H1 (cell line): ENCODE measurements around the gene FANCI. TPM values are rescaled to one million over a fixed set of nuclear protein-coding genes. Genes with fewer than 3 reads are reported as not detected.

Source experiments
- CTCF ChIA-PET: fragments of 300-600 bp; sonication (Branson Sonifier 250); formaldehyde crosslinking; loops from one replicate; lab custom pipeline; 2021; ENCODE audit not compliant: partially characterized antibody; lab: Charles Lee
- POLR2A ChIA-PET: fragments of 300-600 bp; sonication (Branson Sonifier 250); formaldehyde crosslinking; loops from one replicate; lab custom pipeline; 2021; ENCODE audit warnings: inconsistent platforms; ENCODE audit not compliant: partially characterized antibody; lab: Charles Lee
- DNase-seq, 2 experiments: peaks; one replicate each; pipeline versions ENCODE4 v3.0.0 to v3.0.0-alpha.2; 2010 to 2022; ENCODE audit warnings: low spot score in 2 of 2, low read depth in 1 of 2, mixed read lengths in 1 of 2
- FAIRE-seq: peaks from 2 replicates; lab custom pipeline; 2011; peaks lifted over from hg19 to GRCh38; lab: Jason Lieb, UNC
- H2AFZ ChIP-seq: 2 replicates; pipeline ENCODE4 v1.8.1; 2012; ENCODE audit warnings: low read length, inconsistent platforms
- H2AK5ac ChIP-seq: 2 replicates; pipeline ENCODE4 v1.6.1; 2013; ENCODE audit warnings: low read depth, low read length
- H2BK120ac ChIP-seq: replicated peaks from 2 replicates; pipeline ENCODE3; 2013; ENCODE audit warnings: low read depth, low read length, inconsistent platforms
- H2BK12ac ChIP-seq: 2 replicates; pipeline ENCODE4 v1.6.1; 2013; ENCODE audit warnings: low read depth, low read length
- H2BK15ac ChIP-seq: 2 replicates; pipeline ENCODE4 v1.6.1; 2013; ENCODE audit warnings: low read length
- H2BK20ac ChIP-seq: 2 replicates; pipeline ENCODE4 v1.6.1; 2013; ENCODE audit warnings: low read length
- H2BK5ac ChIP-seq: 2 replicates; pipeline ENCODE4 v1.6.1; 2013; ENCODE audit warnings: low read depth, low read length
- H3K14ac ChIP-seq: 2 replicates; pipeline ENCODE4 v1.6.1; 2013; ENCODE audit warnings: inconsistent platforms; ENCODE audit not compliant: insufficient read length
- H3K18ac ChIP-seq: 2 replicates; pipeline ENCODE4 v1.6.1; 2013; ENCODE audit warnings: low read length; ENCODE audit errors: extremely low read depth
- H3K23ac ChIP-seq: 2 replicates; pipeline ENCODE4 v1.6.1; 2013; ENCODE audit warnings: inconsistent platforms; ENCODE audit not compliant: insufficient read length
- H3K23me2 ChIP-seq: 2 replicates; pipeline ENCODE4 v1.6.1; 2013; ENCODE audit warnings: low read depth, low read length
- H3K27ac ChIP-seq: 2 replicates; pipeline ENCODE4 v1.6.1; 2011; ENCODE audit warnings: low read depth, low read length, inconsistent platforms
- H3K27me3 ChIP-seq, 4 experiments: replicated peaks in 1 of 4; 1 replicate in 1 of 4; 2 replicates in 3 of 4; pipeline versions ENCODE4 v1.6.1 to v1.8.1; 2011 to 2013; ENCODE audit warnings: low read length in 3 of 4, mild to moderate bottlenecking in 3 of 4, inconsistent platforms in 2 of 4, mixed read lengths in 2 of 4, moderate library complexity in 1 of 4; ENCODE audit not compliant: control insufficient read depth in 3 of 4, insufficient read depth in 3 of 4; ENCODE audit errors: extremely low read depth in 1 of 4
- H3K36me3 ChIP-seq, 4 experiments: 2 replicates each; pipeline versions ENCODE4 v1.6.1 to v1.8.1; 2011 to 2013; ENCODE audit warnings: mild to moderate bottlenecking in 4 of 4, low read length in 3 of 4, moderate library complexity in 2 of 4, control low read depth in 1 of 4, inconsistent platforms in 1 of 4; ENCODE audit not compliant: insufficient read depth in 4 of 4, control insufficient read depth in 2 of 4
- H3K4ac ChIP-seq: replicated peaks from 2 replicates; pipeline ENCODE3; 2013; ENCODE audit warnings: low read length, low read depth, mixed read lengths, inconsistent platforms; ENCODE audit not compliant: insufficient read length
- H3K4me1 ChIP-seq, 4 experiments: replicated peaks in 1 of 4; 1 replicate in 1 of 4; 2 replicates in 3 of 4; pipeline versions ENCODE4 v1.6.1 to v1.8.1; 2011 to 2013; ENCODE audit warnings: low read length in 3 of 4, inconsistent platforms in 2 of 4, mixed read lengths in 1 of 4; ENCODE audit not compliant: insufficient read depth in 4 of 4, control insufficient read depth in 3 of 4
- H3K4me2 ChIP-seq, 2 experiments: 2 replicates each; pipeline versions ENCODE4 v1.6.1 to v1.8.1; 2011 to 2013; ENCODE audit warnings: low read depth in 2 of 2, low read length in 2 of 2, control low read depth in 1 of 2, inconsistent platforms in 1 of 2, mild to moderate bottlenecking in 1 of 2; ENCODE audit not compliant: insufficient read depth in 1 of 2
- H3K4me3 ChIP-seq, 4 experiments: fragments of 200-600, 300-600 bp in 1 of 4; sonication (generic), shearing (Covaris generic), sonication (Bioruptor Twin) in 1 of 4; 2 replicates each; pipeline versions ENCODE4 v1.5.1 to v1.8.1; 2011 to 2016; ENCODE audit warnings: low read length in 4 of 4, low read depth in 3 of 4, control low read depth in 2 of 4, inconsistent platforms in 2 of 4, mild to moderate bottlenecking in 2 of 4, mixed read lengths in 1 of 4, moderate library complexity in 1 of 4; ENCODE audit not compliant: insufficient read depth in 2 of 4; ENCODE audit errors: extremely low read depth in 1 of 4
- H3K56ac ChIP-seq: replicated peaks from 2 replicates; pipeline ENCODE3; 2013; ENCODE audit warnings: low read depth, mild to moderate bottlenecking, mixed read lengths, low read length, inconsistent platforms; ENCODE audit not compliant: insufficient read length
- H3K79me1 ChIP-seq: 2 replicates; pipeline ENCODE4 v1.6.1; 2013; ENCODE audit warnings: low read depth, low read length, control low read depth
- H3K79me2 ChIP-seq, 2 experiments: 2 replicates each; pipeline versions ENCODE4 v1.6.1 to v1.8.1; 2012 to 2013; ENCODE audit warnings: low read length in 2 of 2, mild to moderate bottlenecking in 2 of 2, inconsistent platforms in 1 of 2; ENCODE audit not compliant: insufficient read depth in 2 of 2, control insufficient read depth in 1 of 2
- H3K9ac ChIP-seq, 4 experiments: replicated peaks in 1 of 4; 1 replicate in 1 of 4; 2 replicates in 3 of 4; pipeline versions ENCODE4 v1.6.1 to v1.8.1; 2011 to 2013; ENCODE audit warnings: low read depth in 3 of 4, low read length in 3 of 4, control low read depth in 2 of 4, mild to moderate bottlenecking in 2 of 4, moderate library complexity in 2 of 4, inconsistent platforms in 1 of 4; ENCODE audit errors: extremely low read depth in 1 of 4
- H3K9me3 ChIP-seq, 2 experiments: 2 replicates each; pipeline versions ENCODE4 v1.6.1 to v1.8.1; 2012 to 2013; ENCODE audit warnings: mild to moderate bottlenecking in 2 of 2, moderate library complexity in 2 of 2, control low read depth in 1 of 2, inconsistent platforms in 1 of 2, low read depth in 1 of 2, low read length in 1 of 2, mixed read lengths in 1 of 2; ENCODE audit not compliant: insufficient read depth in 2 of 2
- H4K20me1 ChIP-seq, 2 experiments: replicated peaks in 1 of 2; 2 replicates each; pipeline versions ENCODE3 to v1.8.1; 2011 to 2013; ENCODE audit warnings: inconsistent platforms in 2 of 2, low read length in 2 of 2, mild to moderate bottlenecking in 1 of 2; ENCODE audit not compliant: insufficient read depth in 2 of 2, control insufficient read depth in 1 of 2
- H4K5ac ChIP-seq: 2 replicates; pipeline ENCODE4 v1.6.1; 2013; ENCODE audit warnings: low read length, low read depth, mixed read lengths, inconsistent platforms; ENCODE audit not compliant: insufficient read length
- H4K8ac ChIP-seq: 2 replicates; pipeline ENCODE4 v1.8.0; 2013; ENCODE audit warnings: mild to moderate bottlenecking, moderate library complexity, low read length, inconsistent platforms; ENCODE audit not compliant: insufficient read depth; ENCODE audit errors: extremely low read depth
- H4K91ac ChIP-seq: replicated peaks from 2 replicates; pipeline ENCODE3; 2013; ENCODE audit warnings: low read length, mixed read lengths, inconsistent platforms; ENCODE audit not compliant: insufficient read length
- NRF1 ChIP-seq: IDR thresholded peaks from 2 replicates; pipeline ENCODE4 v1.6.1; 2011; ENCODE audit warnings: mild to moderate bottlenecking, low read depth, low read length, improper control_type of control experiment
- WGBS, 2 experiments: shearing (Covaris generic) in 1 of 2; methylation state at CpG; one replicate each; pipeline versions ENCODE4 v1.1.6 to v1.1.7; 2013 to 2015; ENCODE audit warnings: low lambda C conversion rate in 2 of 2, mixed read lengths in 2 of 2, inconsistent platforms in 1 of 2, low coverage in 1 of 2, missing lambda C conversion rate in 1 of 2; ENCODE audit not compliant: insufficient replicate concordance in 2 of 2, insufficient coverage in 1 of 2, insufficient read length in 1 of 2; ENCODE audit errors: extremely low coverage in 1 of 2, missing lambda C conversion rate in 1 of 2; 5-methylcytosine and 5-hydroxymethylcytosine counted together
- polyA plus RNA-seq, 7 experiments: library from polyadenylated mRNA; depleted of rRNA in 3 of 7; stranded (reverse) in 5 of 7; unstranded in 2 of 7; fragments of >200 nt in 5 of 7; fragments of 200-250 nt in 2 of 7; gene quantifications; 1 replicate in 5 of 7; 2 replicates in 1 of 7; 4 replicates in 1 of 7; pipeline versions ENCODE4 v1.2.1 to v1.2.3, GENCODE V29; 2011 to 2013; ENCODE audit warnings: missing spikeins in 2 of 7, mixed read lengths in 2 of 7
- total RNA-seq: library from RNA; stranded (reverse); fragmentation: NEBNext Ultra II Directional; extraction: Animal tissue kit (Norgen Biotek cat#: 25700); gene quantifications from 2 replicates; pipeline ENCODE4 v1.2.1, GENCODE V29; 2021

FANCI gene
- total and polyA plus RNA-seq, 2 of the 8 experiments (the other 6 are each of a cell fraction or from before 2014, with no cell fraction given), result 37.8 to 115 TPM

DNA sequence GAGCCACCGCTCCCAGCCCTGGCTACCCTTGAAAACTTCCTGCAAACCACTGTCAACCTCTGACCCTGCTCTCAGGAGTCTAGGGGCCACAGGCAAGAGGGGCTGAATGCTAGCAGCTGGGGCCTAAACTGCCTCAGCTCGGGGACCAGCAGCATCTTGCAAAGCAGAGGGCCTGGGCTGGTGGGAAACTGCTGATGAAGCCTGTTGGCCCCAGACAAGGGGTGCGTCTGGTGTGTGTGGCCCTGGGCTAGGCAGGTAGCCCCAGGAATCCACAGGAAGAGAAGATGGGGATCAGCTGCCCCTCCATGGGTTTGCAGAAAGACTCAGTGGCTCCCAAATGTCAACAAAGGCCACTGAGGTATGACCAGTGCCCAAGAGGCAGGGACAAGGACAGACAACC lies 99.1 kb downstream of the FANCI start:
- Histone ChIP-seq H3K27me3 (peaks cover 0 to 4% (median 2%) of the 10 kb centered on the region in 4 experiments; a peak in 2 of 7 replicates), H3K56ac (no peak overlapping the region), H3K18ac (no peak overlapping the region), H2BK12ac (no peak overlapping the region), H4K5ac (no peak overlapping the region), H3K4me1 (peaks cover 0 to 10% (median 6%) of the 10 kb centered on the region in 4 experiments; a peak in 5 of 7 replicates), H2BK120ac (no peak overlapping the region), H3K4ac (no peak overlapping the region), H3K36me3 (no peaks in the 10 kb centered on the region), H3K79me1 (no peaks in the 10 kb centered on the region), H2BK15ac (no peak overlapping the region), H2BK5ac (no peak overlapping the region), H3K14ac (no peak overlapping the region), H3K79me2 (no peaks in the 10 kb centered on the region), H3K9ac (no peak overlapping the region), H2AFZ (no peak overlapping the region), H3K23ac (no peak overlapping the region), H2AK5ac (no peak overlapping the region), H3K4me2 (no peak overlapping the region), H3K23me2 (no peaks in the 10 kb centered on the region), H3K4me3 (no peak overlapping the region), H3K9me3 (no peaks in the 10 kb centered on the region), H2BK20ac (no peak overlapping the region), H4K91ac (no peak overlapping the region), H4K20me1 (no peaks in the 10 kb centered on the region), H3K27ac (no peak overlapping the region), H4K8ac (no peak overlapping the region)
- 90% methylated on average over 3 of the region's 3 CpGs; no CpG with 5 or more reads in 1 of the 2 experiments for WGBS, 2 experiments
- ChIA-PET POLR2A (interaction anchor here (0.8 kb wide), 1 partner anchor 12 kb away, joined by 3 read pairs; no protein-coding TSS in a partner anchor), CTCF (interaction anchor here (0.8 to 8.6 kb wide), 3 partner anchors 11 to 87 kb away, joined by 3 to 125 read pairs (median 4); no protein-coding TSS in a partner anchor)
- DNase-seq, result no peak
- FAIRE-seq, result no peak
- no peak for TF ChIP-seq NRF1
